Heart left ventricle (tissue), 16 donors: Measurements from ENCODE around the gene HTR7. TPM values are rescaled to one million over a fixed set of nuclear protein-coding genes. Genes with fewer than 3 reads are reported as not detected.

ENCODE experiments used
- ATAC-seq, 4 donors: fragments of 200-7000 bp; cut with Tn5 transposase; one replicate each; pipeline ENCODE4 v1.9.1; 2020 to 2022; ENCODE audit warnings: moderate library complexity in 4 of 4, mild to moderate bottlenecking in 3 of 4, moderate number of reproducible peaks in 1 of 4
- DNase-seq, 5 donors: peaks; one replicate each; pipeline ENCODE4 v3.0.0-alpha.2; 2020
- H3K27ac ChIP-seq, 12 donors: fragments of 200-600 bp; sonication (generic) in 4 of 12; one replicate each; pipeline versions ENCODE4 v1.5.0 to v1.8.0; 2016 to 2022; ENCODE audit warnings: mild to moderate bottlenecking in 2 of 12
- H3K27me3 ChIP-seq, 9 donors: fragments of 200-600 bp; sonication (generic) in 2 of 9; one replicate each; pipeline versions ENCODE4 v1.5.1 to v1.8.0; 2016 to 2022; ENCODE audit warnings: mild to moderate bottlenecking in 3 of 9
- H3K36me3 ChIP-seq, 9 donors: fragments of 200-600 bp; sonication (generic) in 2 of 9; one replicate each; pipeline versions ENCODE4 v1.5.0 to v1.8.0; 2018 to 2022; ENCODE audit warnings: mild to moderate bottlenecking in 2 of 9
- H3K4me1 ChIP-seq, 12 donors: fragments of 200-600 bp; sonication (generic) in 4 of 12; one replicate each; pipeline versions ENCODE4 v1.5.0 to v1.8.0; 2016 to 2022; ENCODE audit warnings: mild to moderate bottlenecking in 3 of 12
- H3K4me3 ChIP-seq, 12 donors: fragments of 200-600 bp; sonication (generic) in 4 of 12; one replicate each; pipeline versions ENCODE4 v1.5.0 to v1.8.0; 2017 to 2022; ENCODE audit warnings: mild to moderate bottlenecking in 9 of 12, moderate library complexity in 4 of 12
- H3K9me3 ChIP-seq, 12 donors: fragments of 200-600 bp; sonication (generic) in 4 of 12; one replicate each; pipeline versions ENCODE4 v1.5.0 to v1.8.0; 2016 to 2022; ENCODE audit warnings: mild to moderate bottlenecking in 1 of 12
- POLR2A ChIP-seq, 2 donors: fragments of 450-650 bp; IDR thresholded peaks; one replicate each; pipeline ENCODE4 v1.6.1; 2017; ENCODE audit warnings: antibody characterized with exemption in 2 of 2, mild to moderate bottlenecking in 2 of 2, moderate library complexity in 2 of 2
- WGBS, 4 donors: extraction: QIAGEN DNeasy Blood & Tissue Kit in 2 of 4; methylation state at CpG; one replicate each; pipeline versions ENCODE4 v1.1.5 to v1.1.7; 2013 to 2018; 5-methylcytosine and 5-hydroxymethylcytosine counted together
- intact Hi-C, 10 donors: fragments of 100-400 bp; cut with DNase I; formaldehyde crosslinking; loops; one replicate each; pipeline versions ENCODE4 v1.11.1 to v1.14.2; 2022
- polyA plus RNA-seq, 2 donors: library from polyadenylated mRNA; stranded (reverse); fragments of 200-250 nt; gene quantifications; one replicate each; pipeline ENCODE4 v1.2.3, GENCODE V29; 2013
- total RNA-seq, 9 donors: library from RNA; depleted of rRNA in 2 of 9; stranded (reverse); fragments of >200 nt in 2 of 9; fragmentation: NEBNext Ultra II Directional in 3 of 9; extraction: Animal tissue kit (Norgen Biotek cat#: 25700) in 3 of 9; gene quantifications; one replicate each; pipeline versions ENCODE4 v1.1.0 to v1.2.4, GENCODE V29; 2016 to 2023
- TF ChIP-seq, protein P1 (sequence below), 12 donors: fragments of 200-600 bp; sonication (generic) in 4 of 12; IDR thresholded peaks; one replicate each; pipeline versions ENCODE4 v1.5.0 to v1.8.0; 2018 to 2022; ENCODE audit warnings: antibody characterized with exemption in 12 of 12, mild to moderate bottlenecking in 5 of 12
- donor health status: ischemic (EF 13 %, LVEDD 7.1; RV severe dilation, severe dysfunction).
- donor health status: healthy with polysubstance abuse.
- donor health status: DM: no; HTN: yes; CAD: no.
- donor health status: DM: no; HTN: no; CAD: no.
- donor health status: ischemic (EF 25% LVEDD 6.9; RV normal size, moderate dysfunction).
- donor health status: ischemic (EF 25% LVEDD 5.7; RV mildly dilated, moderate dysfunction).
- donor health status: healthy.
- donor health status: DM: yes; HTN: yes; CAD: no.
- donor health status: ischemic (EF 35%, LVEDD 5.7; RV mildly dilated, moderate dysfunction).
- donor health status: nonischemic (EF 11% LVEDD 7.7; RV severe dilation, severe dysfunction).
- donor health status: DM: yes; HTN: yes; CAD: no.
- donor health status: PGD.
- donor health status: ischemic (EF 29% LVEDD 5.4; RV normal size, mild dysfunction).
- donor health status: nonischemic (EF 23%, LVEDD 6.1; RV moderate dilation, normal function).

The HTR7 gene
- total and polyA plus RNA-seq, 11 donors, result 0.10 to 0.66 (median 0.24) TPM; not detected in 4

DNA sequence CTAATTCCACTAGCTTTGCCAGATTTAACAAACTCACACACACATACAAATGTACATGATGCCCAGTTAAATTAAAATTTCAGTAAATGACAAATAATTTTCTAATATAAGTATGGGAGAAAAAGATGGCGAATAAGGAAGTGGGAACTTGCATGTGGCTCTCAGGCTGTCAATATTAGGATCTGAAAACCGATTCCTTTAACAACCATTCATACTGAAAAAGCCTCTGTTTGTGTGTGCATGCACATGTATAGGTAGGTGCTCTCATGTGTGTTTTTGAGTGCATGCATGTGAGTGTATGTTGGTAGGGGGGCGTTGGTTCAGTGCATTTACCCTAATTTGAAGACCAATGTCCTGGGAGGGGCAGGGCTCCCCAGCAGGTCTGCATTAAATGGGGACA is 125.3 kb downstream of the HTR7 start:
- Histone ChIP-seq H3K27ac (no peak overlapping the region), H3K9me3 (no peaks in the 10 kb centered on the region), H3K27me3 (peaks cover 0 to 4% (median 0%) of the 10 kb centered on the region in 9 donors), H3K4me1 (peaks cover 0 to 2% (median 0%) of the 10 kb centered on the region in 12 donors), H3K36me3 (no peaks in the 10 kb centered on the region), H3K4me3 (no peak overlapping the region)
- no peak for TF ChIP-seq POLR2A (IDR thresholded peaks at IDR 0.05)
- TF ChIP-seq, protein P1, sequence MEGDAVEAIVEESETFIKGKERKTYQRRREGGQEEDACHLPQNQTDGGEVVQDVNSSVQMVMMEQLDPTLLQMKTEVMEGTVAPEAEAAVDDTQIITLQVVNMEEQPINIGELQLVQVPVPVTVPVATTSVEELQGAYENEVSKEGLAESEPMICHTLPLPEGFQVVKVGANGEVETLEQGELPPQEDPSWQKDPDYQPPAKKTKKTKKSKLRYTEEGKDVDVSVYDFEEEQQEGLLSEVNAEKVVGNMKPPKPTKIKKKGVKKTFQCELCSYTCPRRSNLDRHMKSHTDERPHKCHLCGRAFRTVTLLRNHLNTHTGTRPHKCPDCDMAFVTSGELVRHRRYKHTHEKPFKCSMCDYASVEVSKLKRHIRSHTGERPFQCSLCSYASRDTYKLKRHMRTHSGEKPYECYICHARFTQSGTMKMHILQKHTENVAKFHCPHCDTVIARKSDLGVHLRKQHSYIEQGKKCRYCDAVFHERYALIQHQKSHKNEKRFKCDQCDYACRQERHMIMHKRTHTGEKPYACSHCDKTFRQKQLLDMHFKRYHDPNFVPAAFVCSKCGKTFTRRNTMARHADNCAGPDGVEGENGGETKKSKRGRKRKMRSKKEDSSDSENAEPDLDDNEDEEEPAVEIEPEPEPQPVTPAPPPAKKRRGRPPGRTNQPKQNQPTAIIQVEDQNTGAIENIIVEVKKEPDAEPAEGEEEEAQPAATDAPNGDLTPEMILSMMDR (IDR thresholded peaks at IDR 0.05), result no peak
- ATAC-seq, result no peak
- intact Hi-C loops, result no loop called here
- no peak for DNase-seq
- WGBS, 4 donors, result 76 to 86% (median 81%) methylated on average over 3 of the region's 3 CpGs

DNA sequence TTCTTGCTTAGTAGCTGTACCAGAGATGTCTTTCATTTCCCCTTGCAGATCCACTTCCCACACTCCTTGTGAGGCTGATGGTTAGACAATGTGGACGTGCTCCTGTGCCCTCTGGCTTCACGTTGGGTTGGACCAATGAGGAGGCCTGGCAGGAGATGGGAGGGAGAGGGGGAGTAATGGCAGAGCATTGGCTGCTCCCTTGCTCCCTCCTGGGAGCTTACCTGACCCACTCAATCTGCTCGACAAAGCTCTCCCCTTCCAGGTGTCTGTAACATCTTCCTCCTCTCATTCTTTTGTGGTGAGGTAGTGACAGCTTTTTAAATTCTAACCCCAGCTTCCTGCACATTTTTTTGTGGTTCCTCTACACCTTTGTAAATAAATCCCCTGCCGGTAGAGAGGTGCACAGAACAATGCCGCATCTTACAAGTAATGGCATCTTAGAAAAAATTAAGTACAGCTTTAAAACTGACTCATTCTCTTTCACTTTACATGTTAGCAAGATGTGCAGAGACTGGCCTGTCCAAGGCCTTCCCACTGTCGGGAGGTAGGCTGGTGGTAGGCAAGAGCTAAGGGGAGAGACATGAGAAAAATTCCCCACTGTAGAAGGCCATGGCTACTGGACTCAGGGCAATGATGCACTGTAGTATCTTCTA is 134.3 kb downstream of the HTR7 start:
- WGBS, 4 donors, result 56 to 65% (median 60%) methylated on average over 6 of the region's 6 CpGs
- H3K27ac ChIP-seq, result no peak overlapping the region
- peaks cover 0 to 5% (median 0%) of the 10 kb centered on the region in 9 donors for H3K27me3 ChIP-seq
- H3K9me3 ChIP-seq, result no peaks in the 10 kb centered on the region
- no peaks in the 10 kb centered on the region for H3K4me1 ChIP-seq
- ATAC-seq (no peak), DNase-seq (no peak)
- no peak for TF ChIP-seq POLR2A (IDR thresholded peaks at IDR 0.05)
- TF ChIP-seq, protein P1 (IDR thresholded peaks at IDR 0.05), result no peak
- intact Hi-C loops, result no loop called here
- H3K36me3 ChIP-seq, result no peaks in the 10 kb centered on the region
- no peak overlapping the region for H3K4me3 ChIP-seq

DNA sequence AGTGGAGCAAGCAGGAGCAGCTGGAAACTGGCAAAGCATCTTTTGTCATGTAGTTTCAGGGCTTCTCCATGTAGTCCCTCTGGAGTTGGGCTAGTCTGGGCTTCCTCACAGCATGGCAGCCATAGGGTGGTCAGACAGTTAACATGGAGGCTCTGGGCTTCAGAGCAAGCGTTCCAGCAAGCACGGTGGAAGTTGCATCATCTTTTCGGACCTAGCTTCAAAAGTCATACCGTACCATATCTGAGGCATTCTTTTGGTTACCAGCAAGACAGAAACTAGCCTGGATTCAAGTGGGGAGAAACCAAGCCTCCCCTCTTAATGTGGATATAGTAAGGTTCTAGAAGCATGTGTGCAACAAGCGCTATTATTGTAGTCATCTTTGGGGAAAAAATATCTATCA is 135.0 kb downstream of the HTR7 start:
- Histone ChIP-seq H3K4me3 (no peak overlapping the region), H3K27me3 (peaks cover 0 to 5% (median 0%) of the 10 kb centered on the region in 9 donors), H3K9me3 (no peaks in the 10 kb centered on the region), H3K4me1 (no peaks in the 10 kb centered on the region), H3K27ac (no peak overlapping the region), H3K36me3 (no peaks in the 10 kb centered on the region)
- no peak for TF ChIP-seq POLR2A (IDR thresholded peaks at IDR 0.05)
- TF ChIP-seq, protein P1 (IDR thresholded peaks at IDR 0.05), result no peak
- DNase-seq, result no peak
- no peak for ATAC-seq
- 85 to 98% (median 92%) methylated on average over 5 of the region's 5 CpGs for WGBS, 4 donors
- intact Hi-C loops, result no loop called here

DNA sequence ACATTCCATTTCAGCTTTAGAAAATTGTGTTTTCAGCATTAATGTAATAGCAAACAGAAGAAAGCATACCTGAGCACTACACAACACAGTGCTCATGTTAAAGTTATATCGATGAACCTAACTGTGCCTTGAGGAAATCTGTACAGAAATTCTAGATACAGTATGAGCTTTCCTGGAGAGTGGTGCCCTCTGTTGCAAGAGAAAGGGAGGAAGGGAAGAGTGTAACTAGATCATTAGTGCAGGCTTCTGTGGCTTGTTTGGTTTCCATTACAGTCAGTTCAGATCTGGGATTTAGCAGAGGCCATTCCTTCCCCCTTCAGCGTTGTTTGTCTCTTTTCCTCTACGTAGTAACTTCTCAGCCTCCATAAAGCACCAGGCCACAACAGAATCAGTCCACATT is 139.7 kb downstream of the HTR7 start:
- 62 to 82% (median 77%) methylated on average over 3 of the region's 3 CpGs for WGBS, 4 donors
- peaks cover 0 to 5% (median 0%) of the 10 kb centered on the region in 9 donors for H3K27me3 ChIP-seq
- no peaks in the 10 kb centered on the region for H3K9me3 ChIP-seq
- TF ChIP-seq, protein P1 (IDR thresholded peaks at IDR 0.05), result peak in 4 of 12 donors; percentile 5 to 41 (median 24)
- no peak for TF ChIP-seq POLR2A (IDR thresholded peaks at IDR 0.05)
- DNase-seq (no peak), ATAC-seq (no peak)
- H3K36me3 ChIP-seq, result no peaks in the 10 kb centered on the region
- H3K4me3 ChIP-seq, result no peak overlapping the region
- H3K4me1 ChIP-seq, result no peaks in the 10 kb centered on the region
- intact Hi-C loops, result loop anchor here in 1 of 10 donors (10.0 kb wide), 1 partner anchor 433 kb away; no protein-coding TSS in a partner anchor
- no peak overlapping the region for H3K27ac ChIP-seq
